Stimulated activated effector memory CD8-positive, alpha-beta T cell treated with anti-CD3 and anti-CD28 coated beads, Interleukin-12 subunit alpha, Interleukin-12 subunit beta, amount 100 ng/mL, for 72 hours (primary cell): ENCODE results near the gene FCHSD2.
"Not testable (repeated sequence)": the region's sequence is repeated elsewhere in the genome, so short reads cannot be mapped to it uniquely, and the experiment has no call there.

Experiments used
- ATAC-seq: fragments of 150-1000 bp; cut with Tn5 transposase; 2 replicates; pipeline ENCODE4 v1.10.0; 2021
- DNase-seq, 2 donors: peaks; one replicate each; pipeline ENCODE4 v3.0.0; 2021 to 2022; ENCODE audit warnings: low spot score in 2 of 2
- H3K27ac Mint-ChIP-seq: one replicate; pipeline ENCODE4 v1.8.0; 2022; ENCODE audit warnings: mild to moderate bottlenecking, mixed read lengths
- H3K36me3 Mint-ChIP-seq: one replicate; pipeline ENCODE4 v1.8.0; 2022; ENCODE audit warnings: mild to moderate bottlenecking, mixed read lengths
- H3K4me1 Mint-ChIP-seq: one replicate; pipeline ENCODE4 v1.8.0; 2022; ENCODE audit warnings: mixed read lengths
- H3K4me3 Mint-ChIP-seq: one replicate; pipeline ENCODE4 v1.8.0; 2022; ENCODE audit warnings: mild to moderate bottlenecking, mixed read lengths
- H3K9me3 Mint-ChIP-seq: one replicate; pipeline ENCODE4 v1.8.0; 2022; ENCODE audit warnings: mixed read lengths

The FCHSD2 gene

GRCh38 chr11:72821920-72822799, 320.0 kb downstream of the FCHSD2 start:
- H3K4me3 Mint-ChIP-seq = peak overlapping the region; percentile 37
- peak; percentile 77 to 78 for DNase-seq
- H3K9me3 Mint-ChIP-seq = no peaks in the 10 kb centered on the region
- peaks cover 90% of the 10 kb centered on the region for H3K36me3 Mint-ChIP-seq
- ATAC-seq = peak; percentile 85
- peaks cover 48% of the 10 kb centered on the region for H3K4me1 Mint-ChIP-seq
- H3K27ac Mint-ChIP-seq = peak overlapping the region; percentile 74

- Mint-ChIP-seq H3K36me3 (peaks cover 87% of the 10 kb centered on the region), H3K27ac (no peak overlapping the region), H3K4me1 (peaks cover 52% of the 10 kb centered on the region), H3K4me3 (peak overlapping the region; percentile 37), H3K9me3 (no peaks in the 10 kb centered on the region)
- DNase-seq (no peak), ATAC-seq (no peak)
Measured at GRCh38 chr11:72821221-72821919, 320.7 kb downstream of the FCHSD2 start.

GRCh38 chr11:72820439-72821139, 321.5 kb downstream of the FCHSD2 start:
- no peaks in the 10 kb centered on the region for H3K9me3 Mint-ChIP-seq
- DNase-seq (no peak), ATAC-seq (no peak)
- peaks cover 59% of the 10 kb centered on the region for H3K4me1 Mint-ChIP-seq
- H3K27ac Mint-ChIP-seq = peak overlapping the region; percentile 42
- H3K36me3 Mint-ChIP-seq = peaks cover 84% of the 10 kb centered on the region
- H3K4me3 Mint-ChIP-seq = peak overlapping the region; percentile 37

- Mint-ChIP-seq H3K4me1 (peaks cover 53% of the 10 kb centered on the region), H3K9me3 (no peaks in the 10 kb centered on the region), H3K4me3 (no peak overlapping the region), H3K36me3 (peaks cover 84% of the 10 kb centered on the region), H3K27ac (peak overlapping the region; percentile 42)
- ATAC-seq = no peak
- no peak for DNase-seq
Measured at GRCh38 chr11:72818971-72819370, 323.1 kb downstream of the FCHSD2 start.

GRCh38 chr11:72817966-72818365, 324.2 kb downstream of the FCHSD2 start:
- no peak for DNase-seq
- Mint-ChIP-seq H3K36me3 (peaks cover 86% of the 10 kb centered on the region), H3K27ac (peak overlapping the region; percentile 100), H3K4me3 (no peak overlapping the region), H3K4me1 (peaks cover 53% of the 10 kb centered on the region), H3K9me3 (no peaks in the 10 kb centered on the region)
- ATAC-seq = no peak

GRCh38 chr11:72816404-72816990, 325.6 kb downstream of the FCHSD2 start:
- peak overlapping the region; percentile 100 for H3K27ac Mint-ChIP-seq
- H3K36me3 Mint-ChIP-seq = peaks cover 93% of the 10 kb centered on the region
- peaks cover 67% of the 10 kb centered on the region for H3K4me1 Mint-ChIP-seq
- no peaks in the 10 kb centered on the region for H3K9me3 Mint-ChIP-seq
- H3K4me3 Mint-ChIP-seq = peak overlapping the region; percentile 98
- ATAC-seq (no peak), DNase-seq (no peak)

- DNase-seq (no peak), ATAC-seq (no peak)
- Mint-ChIP-seq H3K9me3 (no peaks in the 10 kb centered on the region), H3K4me3 (peak overlapping the region; percentile 98), H3K4me1 (peaks cover 68% of the 10 kb centered on the region), H3K36me3 (peaks cover 93% of the 10 kb centered on the region), H3K27ac (peak overlapping the region; percentile 100)
Measured at GRCh38 chr11:72815110-72815618, 327.0 kb downstream of the FCHSD2 start.

- peaks cover 93% of the 10 kb centered on the region for H3K36me3 Mint-ChIP-seq
- peak within 1 kb of the TSS; percentile 100 for H3K27ac Mint-ChIP-seq
- H3K9me3 Mint-ChIP-seq = no peaks in the 10 kb centered on the region
- DNase-seq (peak in 1 of 2 donors; percentile 88), ATAC-seq (peak; percentile 79)
- H3K4me3 Mint-ChIP-seq = peak within 1 kb of the TSS; percentile 98
- H3K4me1 Mint-ChIP-seq = peaks cover 68% of the 10 kb centered on the region
Measured at GRCh38 chr11:72814286-72815109, 327.6 kb downstream of the FCHSD2 start, which contains the start of gene ATG16L2. Gene ATG16L2, plus strand, starts transcription at chr11:72814411. Its CDS starts 35 bp downstream, at chr11:72814446.

GRCh38 chr11:72813740-72814285, 328.3 kb downstream of the FCHSD2 start:
- DNase-seq = peak; percentile 94 to 97
- peak; percentile 76 for ATAC-seq
- Mint-ChIP-seq H3K27ac (peak overlapping the region; percentile 100), H3K4me1 (peaks cover 63% of the 10 kb centered on the region), H3K36me3 (peaks cover 93% of the 10 kb centered on the region), H3K9me3 (no peaks in the 10 kb centered on the region), H3K4me3 (peak overlapping the region; percentile 98)

GRCh38 chr11:72812967-72813739, 329.0 kb downstream of the FCHSD2 start:
- Mint-ChIP-seq H3K27ac (peak overlapping the region; percentile 100), H3K9me3 (no peaks in the 10 kb centered on the region), H3K4me3 (peak overlapping the region; percentile 98), H3K4me1 (peaks cover 59% of the 10 kb centered on the region), H3K36me3 (peaks cover 93% of the 10 kb centered on the region)
- peak; percentile 86 for ATAC-seq
- DNase-seq = peak; percentile 70 to 89

- H3K4me3 Mint-ChIP-seq = peak overlapping the region; percentile 98
- peaks cover 53% of the 10 kb centered on the region for H3K4me1 Mint-ChIP-seq
- H3K9me3 Mint-ChIP-seq = no peaks in the 10 kb centered on the region
- no peak for DNase-seq
- ATAC-seq = no peak
- H3K27ac Mint-ChIP-seq = peak overlapping the region; percentile 100
- peaks cover 93% of the 10 kb centered on the region for H3K36me3 Mint-ChIP-seq
Measured at GRCh38 chr11:72812604-72812966, 329.5 kb downstream of the FCHSD2 start.

GRCh38 chr11:72811686-72812085, 330.4 kb downstream of the FCHSD2 start:
- H3K9me3 Mint-ChIP-seq, ATAC-seq, DNase-seq: not testable (repeated sequence)
- peak overlapping the region; percentile 40 for H3K27ac Mint-ChIP-seq
- peak overlapping the region; percentile 98 for H3K4me3 Mint-ChIP-seq
- peaks cover 88% of the 10 kb centered on the region for H3K36me3 Mint-ChIP-seq
- H3K4me1 Mint-ChIP-seq = peaks cover 44% of the 10 kb centered on the region

GRCh38 chr11:72808331-72808798, 333.8 kb downstream of the FCHSD2 start:
- no peak overlapping the region for H3K4me3 Mint-ChIP-seq
- H3K4me1 Mint-ChIP-seq = peaks cover 31% of the 10 kb centered on the region
- H3K9me3 Mint-ChIP-seq = no peaks in the 10 kb centered on the region
- H3K36me3 Mint-ChIP-seq = peaks cover 68% of the 10 kb centered on the region
- no peak overlapping the region for H3K27ac Mint-ChIP-seq
- no peak for DNase-seq
- no peak for ATAC-seq
